Stimulated activated CD4-positive, alpha-beta T cell treated with anti-CD3 and anti-CD28 coated beads, Interleukin-15, amount 100 ng/mL, for 48 hours (primary cell): ENCODE data around the gene TES.
A peak's percentile ranks its signal among the peaks of the same experiment; 100 is the strongest.

Source experiments
- DNase-seq, 2 donors: peaks; one replicate each; pipeline ENCODE4 v3.0.0-alpha.2; 2020; ENCODE audit warnings: low read depth in 2 of 2

Gene TES

DNA sequence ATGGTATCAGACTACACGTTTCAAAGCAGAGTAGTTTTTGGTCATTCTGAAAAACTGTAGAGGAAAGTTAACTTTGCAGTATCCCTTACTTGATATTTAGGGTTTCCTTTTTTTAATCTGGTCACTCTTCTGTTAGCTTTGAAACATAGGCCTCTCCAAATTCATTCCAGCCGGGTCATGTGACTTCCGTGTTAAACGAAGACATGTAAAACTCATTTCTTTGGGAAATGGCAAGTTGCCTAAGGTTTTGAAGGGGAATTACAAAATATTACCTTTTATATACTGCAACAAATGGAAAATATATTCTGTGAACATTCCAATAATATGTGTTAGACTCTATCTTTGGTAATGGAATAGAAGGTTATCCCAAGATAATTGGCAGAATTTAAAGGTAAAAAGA is 9.5 kb downstream of the TES start:
- DNase-seq, result no peak

GRCh38 chr7:116222501-116222900 is 12.2 kb downstream of the TES start:
- DNase-seq, result no peak

GRCh38 chr7:116223588-116223987 is 13.2 kb downstream of the TES start:
- DNase-seq, result no peak

DNA sequence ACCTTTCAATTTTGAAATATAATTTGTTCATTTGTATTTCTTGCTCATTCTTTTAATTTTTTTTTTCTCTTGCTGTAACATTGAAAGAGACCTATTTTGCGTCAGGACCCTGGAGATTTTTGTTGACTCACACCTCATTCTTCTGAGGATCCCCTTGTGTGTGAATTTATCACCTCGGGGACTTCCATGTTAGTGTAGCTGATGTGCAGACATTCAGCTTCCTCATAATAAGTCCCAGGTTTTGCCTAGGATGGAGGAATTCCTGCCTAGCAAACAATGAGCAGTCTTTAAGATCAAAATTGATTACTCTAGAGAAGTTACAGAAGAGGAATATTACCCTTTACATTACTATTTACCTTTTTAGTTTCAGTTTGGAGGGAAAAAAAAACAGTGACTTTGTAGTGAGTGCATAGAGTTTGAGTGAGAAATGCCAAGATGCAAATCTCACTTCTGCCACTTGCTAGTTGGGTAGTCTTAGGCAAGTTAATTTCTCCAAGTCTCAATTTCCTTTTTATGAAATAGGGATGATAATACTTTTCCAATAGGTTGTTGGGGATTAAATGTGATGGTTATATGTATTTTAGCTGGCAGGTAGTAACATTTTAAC is 14.3 kb downstream of the TES start:
- DNase-seq, result no peak

DNA sequence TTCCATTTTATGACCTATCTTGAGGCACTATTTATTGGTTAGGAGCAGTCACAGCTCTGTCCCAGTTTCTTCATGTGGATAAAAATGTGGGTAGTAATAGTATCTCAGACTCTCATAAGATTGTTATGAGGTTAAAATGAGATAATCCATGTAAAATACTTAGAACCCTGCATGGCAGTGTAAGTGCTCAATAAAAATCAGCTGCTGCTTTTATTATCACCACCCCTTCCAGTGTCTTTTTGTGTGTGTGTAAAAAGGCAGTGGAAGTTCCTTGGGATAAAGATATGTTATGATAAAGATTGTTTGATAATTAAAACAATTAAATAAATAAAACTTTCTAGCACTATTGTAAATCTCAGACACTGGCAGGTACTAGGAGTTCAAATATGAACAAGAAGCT is 15.5 kb downstream of the TES start:
- DNase-seq, result no peak

GRCh38 chr7:116226664-116227063 is 16.3 kb downstream of the TES start:
- no peak for DNase-seq

DNA sequence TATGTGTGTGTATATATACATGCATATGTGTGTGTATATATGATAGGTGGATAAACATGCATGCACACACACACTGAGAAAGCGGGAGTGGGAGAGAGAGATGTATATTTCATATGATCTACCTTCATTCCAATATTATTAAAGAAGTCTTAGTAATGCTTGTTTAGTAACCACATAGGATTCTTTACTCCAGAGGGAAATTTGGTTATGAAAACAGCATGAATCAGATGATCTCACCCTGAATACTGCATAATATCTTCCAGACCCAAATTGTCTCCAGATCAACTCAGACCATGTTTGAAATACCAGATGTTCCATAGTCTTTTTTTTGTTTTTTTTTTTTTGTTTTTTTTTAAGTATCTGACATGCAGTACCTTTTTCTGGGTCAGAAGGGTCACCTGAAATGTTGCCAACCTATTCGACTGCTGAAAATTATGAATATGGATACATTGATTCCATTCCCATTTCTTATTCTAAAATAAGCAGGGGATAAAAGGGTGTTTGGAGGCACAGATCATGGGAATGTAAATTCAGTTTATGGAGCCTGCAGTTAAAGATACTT is 17.4 kb downstream of the TES start:
- no peak for DNase-seq

DNA sequence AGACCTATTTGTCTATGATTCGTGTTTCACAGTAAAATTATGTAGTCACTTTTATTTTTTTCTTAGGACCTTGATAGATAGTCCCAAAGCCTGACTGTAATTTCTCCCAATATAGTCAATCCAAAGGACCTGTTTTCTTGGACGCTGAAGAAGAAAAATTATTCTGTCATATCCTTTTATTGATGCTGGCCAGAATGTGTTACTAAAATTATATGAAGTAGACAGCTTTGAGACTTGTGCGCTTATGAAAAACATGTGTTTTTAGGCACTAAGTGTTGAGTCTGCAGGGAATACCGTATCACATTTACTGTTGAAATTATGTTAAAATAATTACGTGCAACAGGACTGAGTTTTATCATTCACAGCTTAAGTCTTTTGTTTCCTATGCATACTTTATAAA is 17.9 kb downstream of the TES start:
- no peak for DNase-seq

GRCh38 chr7:116229366-116229765 is 19.0 kb downstream of the TES start:
- DNase-seq, result no peak

GRCh38 chr7:116230191-116231005 is 20.1 kb downstream of the TES start:
- DNase-seq, result no peak

DNA sequence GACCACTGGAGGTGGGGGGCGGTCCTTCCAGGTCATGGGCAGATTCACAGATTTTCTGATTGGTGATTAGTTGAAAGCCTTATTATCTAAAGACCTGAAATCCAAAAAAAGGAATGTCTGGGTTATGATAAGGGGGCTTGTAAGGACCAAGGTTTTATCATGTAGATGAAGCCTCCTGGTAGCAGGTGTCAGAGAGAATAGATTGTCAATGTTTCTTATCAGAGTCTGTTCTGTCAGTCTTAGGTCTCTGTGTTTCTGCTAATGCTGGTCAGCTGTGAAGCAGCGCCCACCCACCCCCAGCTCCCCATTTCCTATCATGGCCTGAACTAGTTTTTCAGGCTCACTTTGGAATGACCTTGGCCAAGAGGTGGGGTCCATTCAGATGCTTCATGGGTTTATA is 21.2 kb downstream of the TES start:
- DNase-seq, result no peak

DNA sequence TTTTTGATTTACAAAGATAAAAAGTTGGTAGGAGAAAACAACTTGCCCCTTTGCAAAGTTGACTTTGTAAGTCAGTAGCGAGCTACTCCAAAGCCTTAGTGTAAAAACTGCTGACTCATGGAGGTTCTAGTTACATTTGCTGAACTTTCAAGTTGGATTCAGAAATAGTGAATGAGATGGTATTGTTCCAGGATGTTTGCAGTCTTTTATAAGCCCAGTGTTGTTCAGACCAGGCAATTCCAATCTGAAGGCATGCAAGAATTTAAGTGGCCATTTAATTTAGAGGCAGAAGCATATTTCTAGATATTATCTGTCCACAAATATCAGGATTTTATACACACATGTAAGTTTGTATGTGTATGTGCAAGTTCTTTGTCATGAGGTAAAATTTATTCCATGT is 21.6 kb downstream of the TES start:
- no peak for DNase-seq

GRCh38 chr7:116232350-116232749 is 22.0 kb downstream of the TES start:
- DNase-seq, result no peak

GRCh38 chr7:116232920-116233319 is 22.6 kb downstream of the TES start:
- no peak for DNase-seq

DNA sequence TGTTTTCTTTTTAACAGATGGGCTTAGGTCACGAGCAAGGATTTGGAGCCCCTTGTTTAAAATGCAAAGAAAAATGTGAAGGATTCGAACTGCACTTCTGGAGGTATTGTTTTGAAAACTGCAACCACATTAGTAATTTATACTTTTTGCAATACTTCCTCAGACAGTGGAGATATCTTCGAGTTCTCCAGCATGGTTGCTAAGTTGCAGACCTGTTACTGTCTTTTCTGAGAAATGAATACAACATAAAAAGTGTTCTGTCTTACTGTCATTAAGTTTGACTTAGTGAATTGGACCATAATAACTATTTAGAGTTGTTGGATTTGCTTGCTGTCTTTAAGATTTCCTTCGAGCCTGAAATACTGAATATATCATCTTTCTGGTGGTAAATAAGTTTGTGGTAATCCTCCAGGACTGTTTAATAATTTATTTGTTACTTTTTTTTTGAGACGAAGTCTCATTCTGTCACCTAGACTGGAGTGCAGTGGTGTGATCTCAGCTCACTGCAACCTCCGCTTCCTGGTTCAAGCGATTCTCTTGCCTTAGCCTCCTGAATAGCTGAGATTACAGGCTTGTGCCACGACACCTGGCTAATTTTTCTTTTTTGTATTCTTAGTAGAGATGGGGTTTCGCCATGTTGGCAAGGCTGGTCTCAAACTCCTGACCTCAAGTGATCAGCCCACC is 24.3 kb downstream of the TES start:
- no peak for DNase-seq

- DNase-seq, result no peak
Measured at GRCh38 chr7:116235380-116235779, 25.0 kb downstream of the TES start.

GRCh38 chr7:116236020-116236630 is 25.8 kb downstream of the TES start:
- DNase-seq, result peak in 1 of 2 donors; percentile 16

DNA sequence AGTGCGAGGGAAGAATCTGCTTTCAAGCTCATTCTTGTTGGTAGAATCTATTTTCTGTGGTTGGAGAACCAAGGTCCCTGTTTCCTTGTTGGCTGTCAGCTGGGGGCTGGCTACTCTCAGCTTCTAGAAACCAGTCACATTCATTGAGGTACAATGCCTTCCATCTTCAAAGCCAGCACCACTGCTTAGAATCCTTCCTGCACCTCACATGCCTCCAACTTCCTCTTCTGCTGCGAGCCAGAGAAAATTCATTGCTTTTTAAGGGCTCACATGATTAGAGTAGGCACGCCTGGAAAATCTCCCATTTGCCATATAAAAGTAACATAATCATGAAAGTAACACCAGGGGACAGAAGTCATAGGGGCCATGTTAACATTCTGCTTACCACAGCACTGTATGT is 28.7 kb downstream of the TES start:
- DNase-seq, result no peak

DNA sequence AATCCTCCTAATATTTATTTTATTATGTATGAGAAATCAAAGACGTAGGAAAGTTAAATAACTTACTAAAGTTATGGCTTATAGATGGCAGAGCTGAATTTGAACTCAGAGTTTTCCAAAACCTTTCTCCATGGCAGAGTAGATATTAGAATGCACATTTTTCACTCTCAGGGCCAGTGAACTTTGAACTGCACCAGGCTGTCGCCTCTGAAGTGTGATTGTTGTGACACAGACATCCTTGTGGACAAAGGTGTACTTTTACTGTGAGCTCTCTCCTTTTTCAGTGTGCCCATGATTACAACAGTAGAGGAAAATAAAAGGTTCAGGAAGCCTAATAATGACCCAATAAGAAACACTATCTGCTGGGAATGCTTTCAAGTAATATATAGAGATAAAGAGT is 29.1 kb downstream of the TES start:
- DNase-seq, result no peak

GRCh38 chr7:116240024-116240668 is 29.8 kb downstream of the TES start:
- DNase-seq, result no peak

- no peak for DNase-seq
Measured at GRCh38 chr7:116241291-116241690, 31.0 kb downstream of the TES start.

DNA sequence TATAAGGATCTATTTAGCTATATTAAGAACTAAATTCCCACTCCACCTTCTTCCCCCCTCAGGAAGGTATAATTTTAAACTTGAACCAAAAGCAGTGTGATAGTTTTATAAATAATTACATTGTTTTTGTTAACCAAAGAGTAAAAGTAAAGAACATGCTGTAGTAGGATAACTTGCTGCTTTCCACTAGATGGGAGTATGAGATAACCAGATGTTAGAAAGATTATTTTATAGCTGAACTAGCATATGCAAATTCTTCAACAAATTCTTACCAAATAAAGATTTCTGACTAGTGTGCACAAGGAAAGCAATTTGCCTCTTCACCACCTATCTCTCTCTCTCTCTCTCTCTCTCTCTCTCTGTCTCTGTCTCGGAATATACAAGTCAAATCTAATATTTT is 31.8 kb downstream of the TES start:
- DNase-seq, result no peak
